Astrocyte (in vitro differentiated cells and primary cell): Measurements from ENCODE around the gene CCDC88B.

ENCODE experiments used
- EZH2 ChIP-seq: IDR thresholded peaks from 2 replicates; pipeline ENCODE4 v1.6.1; 2012; ENCODE audit warnings: mild to moderate bottlenecking, low read length, inconsistent platforms; ENCODE audit not compliant: insufficient read depth
- TF ChIP-seq, protein P1 (sequence below): IDR thresholded peaks from 2 replicates; pipeline ENCODE4 v1.5.1; 2011; ENCODE audit warnings: low read depth, mild to moderate bottlenecking, inconsistent platforms, low read length, moderate library complexity; ENCODE audit not compliant: insufficient read depth

DNA sequence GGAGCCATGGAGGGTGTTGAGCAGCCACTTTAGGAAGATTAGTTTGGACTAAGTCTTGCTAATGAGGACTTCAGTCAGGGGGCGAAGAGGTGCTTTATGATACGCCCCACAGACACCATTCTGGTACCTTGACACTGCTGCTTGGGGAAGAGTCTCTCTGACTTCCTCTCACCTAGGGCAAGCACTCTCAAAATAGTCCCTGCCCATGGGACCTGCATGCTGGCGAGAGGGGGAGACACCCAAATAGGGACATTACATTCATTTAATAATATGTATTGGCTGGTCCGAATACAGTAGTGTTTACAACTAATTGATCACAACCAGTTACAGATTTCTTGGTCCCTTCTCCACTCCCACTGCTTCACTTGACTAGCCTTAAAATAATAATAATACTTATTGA is 44.2 kb upstream of the CCDC88B start:
- TF ChIP-seq, protein P1, sequence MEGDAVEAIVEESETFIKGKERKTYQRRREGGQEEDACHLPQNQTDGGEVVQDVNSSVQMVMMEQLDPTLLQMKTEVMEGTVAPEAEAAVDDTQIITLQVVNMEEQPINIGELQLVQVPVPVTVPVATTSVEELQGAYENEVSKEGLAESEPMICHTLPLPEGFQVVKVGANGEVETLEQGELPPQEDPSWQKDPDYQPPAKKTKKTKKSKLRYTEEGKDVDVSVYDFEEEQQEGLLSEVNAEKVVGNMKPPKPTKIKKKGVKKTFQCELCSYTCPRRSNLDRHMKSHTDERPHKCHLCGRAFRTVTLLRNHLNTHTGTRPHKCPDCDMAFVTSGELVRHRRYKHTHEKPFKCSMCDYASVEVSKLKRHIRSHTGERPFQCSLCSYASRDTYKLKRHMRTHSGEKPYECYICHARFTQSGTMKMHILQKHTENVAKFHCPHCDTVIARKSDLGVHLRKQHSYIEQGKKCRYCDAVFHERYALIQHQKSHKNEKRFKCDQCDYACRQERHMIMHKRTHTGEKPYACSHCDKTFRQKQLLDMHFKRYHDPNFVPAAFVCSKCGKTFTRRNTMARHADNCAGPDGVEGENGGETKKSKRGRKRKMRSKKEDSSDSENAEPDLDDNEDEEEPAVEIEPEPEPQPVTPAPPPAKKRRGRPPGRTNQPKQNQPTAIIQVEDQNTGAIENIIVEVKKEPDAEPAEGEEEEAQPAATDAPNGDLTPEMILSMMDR, result no peak
- no peak for TF ChIP-seq EZH2
